GM18861 (cell line): ENCODE data around the gene SNRPA.
A peak's percentile ranks its signal among the peaks of the same experiment; 100 is the strongest.
"Not testable (repeated sequence)": the region's sequence is repeated elsewhere in the genome, so short reads cannot be mapped to it uniquely, and the experiment has no call there.

ENCODE experiments used
- ATAC-seq: cut with Tn5 transposase; IDR thresholded peaks from one replicate; pipeline ENCODE4 v1.9.1; 2021; ENCODE audit not compliant: unreplicated experiment

SNRPA gene

GRCh38 chr19:40744554-40745401 lies 6.2 kb upstream of the SNRPA start:
- ATAC-seq: no peak

GRCh38 chr19:40745402-40745780 lies 5.6 kb upstream of the SNRPA start:
- ATAC-seq: no peak

- no peak for ATAC-seq
These were observed 3.5 kb upstream of the SNRPA start for GRCh38 chr19:40747536-40747935.

- ATAC-seq: peak; percentile 81
These were observed 737 bp upstream of the SNRPA start, which contains the start of gene ACTMAP for GRCh38 chr19:40750058-40750873. ACTMAP (minus strand) TSS chr19:40750477; CDS start chr19:40749803, 674 bp downstream.

GRCh38 chr19:40752257-40752781 lies 1.3 kb downstream of the SNRPA start:
- no peak for ATAC-seq

GRCh38 chr19:40754611-40755247 lies 3.7 kb downstream of the SNRPA start:
- no peak for ATAC-seq

- ATAC-seq: no peak
These were observed 4.2 kb downstream of the SNRPA start for GRCh38 chr19:40755248-40755624.

GRCh38 chr19:40755791-40756190 lies 4.8 kb downstream of the SNRPA start:
- no peak for ATAC-seq

GRCh38 chr19:40756502-40757110 lies 5.6 kb downstream of the SNRPA start:
- ATAC-seq: no peak

GRCh38 chr19:40758491-40758890 lies 7.5 kb downstream of the SNRPA start:
- no peak for ATAC-seq

GRCh38 chr19:40759352-40759751 lies 8.3 kb downstream of the SNRPA start:
- no peak for ATAC-seq

- ATAC-seq: no peak
These were observed 11.9 kb downstream of the SNRPA start for GRCh38 chr19:40762754-40763470.

GRCh38 chr19:40763526-40763925 lies 12.5 kb downstream of the SNRPA start:
- no peak for ATAC-seq

- no peak for ATAC-seq
These were observed 13.0 kb downstream of the SNRPA start for GRCh38 chr19:40763963-40764362.

- ATAC-seq: not testable (repeated sequence)
These were observed 15.4 kb downstream of the SNRPA start for GRCh38 chr19:40766385-40766784.

- no peak for ATAC-seq
These were observed 17.9 kb downstream of the SNRPA start for GRCh38 chr19:40768869-40769268.

GRCh38 chr19:40771101-40771862 lies 20.3 kb downstream of the SNRPA start:
- ATAC-seq: not testable (repeated sequence)

GRCh38 chr19:40774916-40775631 lies 24.1 kb downstream of the SNRPA start, which contains the start of gene MIA:
MIA (plus strand) TSS chr19:40775521; CDS start chr19:40775543, 22 bp downstream.
- no peak for ATAC-seq

- ATAC-seq: no peak
These were observed 24.6 kb downstream of the SNRPA start for GRCh38 chr19:40775632-40776022.
